Measurements from ENCODE around the gene HM13.

Gene HM13

DNA sequence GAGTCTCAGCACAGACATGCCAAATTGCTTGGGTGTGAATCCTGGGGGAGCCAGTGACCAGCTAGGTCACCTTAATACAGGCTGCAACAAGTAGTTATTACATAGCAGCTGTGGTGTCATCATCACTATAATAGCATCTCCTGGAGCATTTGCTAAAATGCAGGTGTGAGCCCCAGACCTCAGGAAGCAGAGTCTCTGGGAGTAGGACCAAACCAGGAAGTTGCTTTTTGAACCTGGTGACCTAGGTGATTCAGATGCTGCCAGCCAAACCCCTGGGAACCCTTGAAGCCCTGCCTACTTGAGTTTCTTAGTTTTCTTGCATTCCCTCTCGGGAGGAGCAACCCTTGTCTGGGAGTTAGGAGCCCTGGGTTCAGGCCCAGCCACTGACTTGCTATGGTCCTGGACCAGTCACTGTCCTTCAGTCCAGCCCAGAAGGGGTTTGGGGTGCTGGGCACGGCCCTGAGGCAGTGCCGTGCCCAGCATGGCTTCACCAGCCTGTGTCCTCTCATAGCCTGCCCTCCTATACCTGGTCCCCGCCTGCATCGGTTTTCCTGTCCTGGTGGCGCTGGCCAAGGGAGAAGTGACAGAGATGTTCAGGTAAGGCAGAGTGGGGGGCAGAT lies 51.6 kb downstream of the HM13 start:
- H2AFZ ChIP-seq (ENCODE audit: low read length), result no peak overlapping the region
- no peaks in the 10 kb centered on the region for H3K4me1 ChIP-seq (ENCODE audit: control insufficient read depth in 2 of 2, insufficient read depth in 1 of 2, low read depth in 1 of 2, low read length in 2 of 2)
- no peak overlapping the region for H3K27ac ChIP-seq (replicated peaks; ENCODE audit: low read length)
- H3K4me2 ChIP-seq (ENCODE audit: insufficient read depth, low read length, poor library complexity, severe bottlenecking), result no peak overlapping the region
- no peak for DNase-seq (ENCODE audit: low spot score)
- no peak overlapping the region for H2BK12ac ChIP-seq (ENCODE audit: low read length)
- H3K9ac ChIP-seq (ENCODE audit: low read depth, low read length, poor library complexity), result no peak overlapping the region
- no peaks in the 10 kb centered on the region for H3K9me3 ChIP-seq (replicated peaks in 1 of 2; ENCODE audit: control insufficient read depth in 2 of 2, insufficient read depth in 1 of 2, low read depth in 1 of 2, low read length in 2 of 2)
- no peak overlapping the region for H3K4me3 ChIP-seq (ENCODE audit: low read length in 2 of 2)
- peaks cover 40 to 81% of the 10 kb centered on the region in 2 donors for H3K36me3 ChIP-seq (replicated peaks in 1 of 2; ENCODE audit: control insufficient read depth in 2 of 2, insufficient read depth in 2 of 2, low read length in 2 of 2)
- no CpG with 5 or more reads among the region's 6 CpGs for WGBS, 2 donors (ENCODE audit: extremely low coverage in 2 of 2, insufficient read length in 2 of 2, insufficient replicate concordance in 1 of 2)
- H3K14ac ChIP-seq (ENCODE audit: low read length), result no peak overlapping the region
- H2BK5ac ChIP-seq (ENCODE audit: low read length), result no peak overlapping the region
- no peak overlapping the region for H2AK5ac ChIP-seq (ENCODE audit: low read depth, low read length)
- no peak overlapping the region for H4K91ac ChIP-seq (ENCODE audit: low read depth, low read length, poor library complexity)
- H2BK120ac ChIP-seq (ENCODE audit: low read depth, low read length), result no peak overlapping the region
- no peaks in the 10 kb centered on the region for H3K27me3 ChIP-seq (ENCODE audit: control insufficient read depth in 3 of 3, insufficient read depth in 3 of 3, low read depth in 1 of 3, low read length in 3 of 3)
- no peak overlapping the region for H3K18ac ChIP-seq (ENCODE audit: low read length)
- H3K79me1 ChIP-seq (ENCODE audit: low read depth, low read length), result no peaks in the 10 kb centered on the region
- H2BK15ac ChIP-seq (ENCODE audit: low read length), result no peak overlapping the region
- H4K8ac ChIP-seq (ENCODE audit: low read depth, low read length), result no peak overlapping the region
- H3K23ac ChIP-seq (ENCODE audit: low read depth, low read length, poor library complexity), result no peak overlapping the region
- no peak overlapping the region for H3K4ac ChIP-seq (ENCODE audit: low read length)

DNA sequence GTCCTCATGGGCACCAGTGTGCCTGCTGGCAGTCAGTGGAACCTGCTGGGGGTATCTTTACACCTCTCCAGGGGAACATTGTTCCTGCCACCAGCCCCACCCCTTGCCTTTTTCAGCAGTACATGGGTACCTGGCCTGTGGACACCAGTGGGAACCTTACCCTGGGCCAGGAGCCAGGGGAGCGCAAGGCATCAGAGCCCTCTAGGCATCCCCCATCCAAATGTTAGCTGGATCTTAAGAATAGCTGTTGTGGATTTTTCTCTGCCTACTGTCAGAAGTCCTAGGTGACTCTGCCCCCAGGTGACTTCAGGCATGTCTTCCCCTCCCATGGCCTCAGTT lies 52.0 kb downstream of the HM13 start:
- Histone ChIP-seq H3K27ac (replicated peaks; ENCODE audit: low read length) (no peak overlapping the region), H2AFZ (ENCODE audit: low read length) (no peak overlapping the region), H2AK5ac (ENCODE audit: low read depth, low read length) (no peak overlapping the region), H3K4me2 (ENCODE audit: insufficient read depth, low read length, poor library complexity, severe bottlenecking) (no peak overlapping the region), H3K4me1 (ENCODE audit: control insufficient read depth in 2 of 2, insufficient read depth in 1 of 2, low read depth in 1 of 2, low read length in 2 of 2) (no peaks in the 10 kb centered on the region), H3K27me3 (ENCODE audit: control insufficient read depth in 3 of 3, insufficient read depth in 3 of 3, low read depth in 1 of 3, low read length in 3 of 3) (no peaks in the 10 kb centered on the region), H2BK12ac (ENCODE audit: low read length) (no peak overlapping the region), H3K4me3 (ENCODE audit: low read length in 2 of 2) (no peak overlapping the region), H2BK15ac (ENCODE audit: low read length) (no peak overlapping the region), H3K36me3 (replicated peaks in 1 of 2; ENCODE audit: control insufficient read depth in 2 of 2, insufficient read depth in 2 of 2, low read length in 2 of 2) (peaks cover 39 to 76% of the 10 kb centered on the region in 2 donors), H3K18ac (ENCODE audit: low read length) (no peak overlapping the region), H3K9ac (ENCODE audit: low read depth, low read length, poor library complexity) (no peak overlapping the region), H4K8ac (ENCODE audit: low read depth, low read length) (no peak overlapping the region), H2BK120ac (ENCODE audit: low read depth, low read length) (no peak overlapping the region), H3K79me1 (ENCODE audit: low read depth, low read length) (no peaks in the 10 kb centered on the region), H3K14ac (ENCODE audit: low read length) (no peak overlapping the region), H3K23ac (ENCODE audit: low read depth, low read length, poor library complexity) (peak overlapping the region; percentile 1), H2BK5ac (ENCODE audit: low read length) (peak overlapping the region; percentile 49), H4K91ac (ENCODE audit: low read depth, low read length, poor library complexity) (no peak overlapping the region), H3K4ac (ENCODE audit: low read length) (no peak overlapping the region), H3K9me3 (replicated peaks in 1 of 2; ENCODE audit: control insufficient read depth in 2 of 2, insufficient read depth in 1 of 2, low read depth in 1 of 2, low read length in 2 of 2) (no peaks in the 10 kb centered on the region)
- no peak for DNase-seq (ENCODE audit: low spot score)
- no CpG with 5 or more reads among the region's 1 CpG for WGBS, 2 donors (ENCODE audit: extremely low coverage in 2 of 2, insufficient read length in 2 of 2, insufficient replicate concordance in 1 of 2)

- no peak overlapping the region for H3K4ac ChIP-seq (ENCODE audit: low read length)
- H4K91ac ChIP-seq (ENCODE audit: low read depth, low read length, poor library complexity), result no peak overlapping the region
- no peaks in the 10 kb centered on the region for H3K79me1 ChIP-seq (ENCODE audit: low read depth, low read length)
- no peak overlapping the region for H3K9ac ChIP-seq (ENCODE audit: low read depth, low read length, poor library complexity)
- no peak overlapping the region for H3K4me3 ChIP-seq (ENCODE audit: low read length in 2 of 2)
- H3K18ac ChIP-seq (ENCODE audit: low read length), result no peak overlapping the region
- H3K27ac ChIP-seq (replicated peaks; ENCODE audit: low read length), result no peak overlapping the region
- H3K4me2 ChIP-seq (ENCODE audit: insufficient read depth, low read length, poor library complexity, severe bottlenecking), result no peak overlapping the region
- DNase-seq (ENCODE audit: low spot score), result no peak
- H2AK5ac ChIP-seq (ENCODE audit: low read depth, low read length), result no peak overlapping the region
- no peak overlapping the region for H2BK120ac ChIP-seq (ENCODE audit: low read depth, low read length)
- no peak overlapping the region for H4K8ac ChIP-seq (ENCODE audit: low read depth, low read length)
- no peak overlapping the region for H2BK12ac ChIP-seq (ENCODE audit: low read length)
- no peaks in the 10 kb centered on the region for H3K9me3 ChIP-seq (replicated peaks in 1 of 2; ENCODE audit: control insufficient read depth in 2 of 2, insufficient read depth in 1 of 2, low read depth in 1 of 2, low read length in 2 of 2)
- H3K4me1 ChIP-seq (ENCODE audit: control insufficient read depth in 2 of 2, insufficient read depth in 1 of 2, low read depth in 1 of 2, low read length in 2 of 2), result no peaks in the 10 kb centered on the region
- peak overlapping the region; percentile 18 for H3K23ac ChIP-seq (ENCODE audit: low read depth, low read length, poor library complexity)
- peak overlapping the region; percentile 49 for H2BK5ac ChIP-seq (ENCODE audit: low read length)
- peaks cover 33 to 71% of the 10 kb centered on the region in 2 donors for H3K36me3 ChIP-seq (replicated peaks in 1 of 2; ENCODE audit: control insufficient read depth in 2 of 2, insufficient read depth in 2 of 2, low read length in 2 of 2)
- H2BK15ac ChIP-seq (ENCODE audit: low read length), result no peak overlapping the region
- H3K14ac ChIP-seq (ENCODE audit: low read length), result peak overlapping the region; percentile 25
- H3K27me3 ChIP-seq (ENCODE audit: control insufficient read depth in 3 of 3, insufficient read depth in 3 of 3, low read depth in 1 of 3, low read length in 3 of 3), result no peaks in the 10 kb centered on the region
- WGBS, 2 donors (ENCODE audit: extremely low coverage in 2 of 2, insufficient read length in 2 of 2, insufficient replicate concordance in 1 of 2), result no CpG with 5 or more reads among the region's 14 CpGs
- H2AFZ ChIP-seq (ENCODE audit: low read length), result no peak overlapping the region
These were observed 52.6 kb downstream of the HM13 start for GRCh38 chr20:31566658-31567379.

DNA sequence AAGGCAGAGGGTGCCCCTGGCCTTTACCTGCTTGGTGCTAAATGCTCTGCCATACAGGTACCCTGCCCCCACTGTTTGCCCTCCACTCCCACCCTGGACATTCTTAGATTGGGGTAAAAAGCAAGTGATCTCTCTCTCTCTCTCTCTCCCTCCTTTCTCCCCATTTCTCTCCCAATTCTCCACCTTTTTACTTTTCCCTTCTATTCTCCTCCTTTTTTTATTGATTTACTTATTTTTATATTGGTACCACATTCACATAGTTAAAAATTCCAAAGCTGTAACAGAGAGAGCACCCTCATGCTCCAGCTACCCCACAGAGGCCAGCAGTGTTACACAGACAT lies 53.1 kb downstream of the HM13 start:
- H3K14ac ChIP-seq (ENCODE audit: low read length), result peak overlapping the region; percentile 25
- H3K9ac ChIP-seq (ENCODE audit: low read depth, low read length, poor library complexity), result no peak overlapping the region
- H2BK5ac ChIP-seq (ENCODE audit: low read length), result peak overlapping the region; percentile 49
- no peak overlapping the region for H4K8ac ChIP-seq (ENCODE audit: low read depth, low read length)
- DNase-seq (ENCODE audit: low spot score), result no peak
- H3K4me1 ChIP-seq (ENCODE audit: control insufficient read depth in 2 of 2, insufficient read depth in 1 of 2, low read depth in 1 of 2, low read length in 2 of 2), result peaks cover 2 to 3% of the 10 kb centered on the region in 2 donors
- H2AK5ac ChIP-seq (ENCODE audit: low read depth, low read length), result no peak overlapping the region
- H3K9me3 ChIP-seq (replicated peaks in 1 of 2; ENCODE audit: control insufficient read depth in 2 of 2, insufficient read depth in 1 of 2, low read depth in 1 of 2, low read length in 2 of 2), result no peaks in the 10 kb centered on the region
- H2BK15ac ChIP-seq (ENCODE audit: low read length), result no peak overlapping the region
- H2BK120ac ChIP-seq (ENCODE audit: low read depth, low read length), result no peak overlapping the region
- H3K4ac ChIP-seq (ENCODE audit: low read length), result no peak overlapping the region
- no peak overlapping the region for H2AFZ ChIP-seq (ENCODE audit: low read length)
- H2BK12ac ChIP-seq (ENCODE audit: low read length), result no peak overlapping the region
- no peaks in the 10 kb centered on the region for H3K27me3 ChIP-seq (ENCODE audit: control insufficient read depth in 3 of 3, insufficient read depth in 3 of 3, low read depth in 1 of 3, low read length in 3 of 3)
- no peak overlapping the region for H4K91ac ChIP-seq (ENCODE audit: low read depth, low read length, poor library complexity)
- H3K18ac ChIP-seq (ENCODE audit: low read length), result no peak overlapping the region
- peaks cover 28 to 65% of the 10 kb centered on the region in 2 donors for H3K36me3 ChIP-seq (replicated peaks in 1 of 2; ENCODE audit: control insufficient read depth in 2 of 2, insufficient read depth in 2 of 2, low read length in 2 of 2)
- no peak overlapping the region for H3K4me3 ChIP-seq (ENCODE audit: low read length in 2 of 2)
- no peaks in the 10 kb centered on the region for H3K79me1 ChIP-seq (ENCODE audit: low read depth, low read length)
- H3K27ac ChIP-seq (replicated peaks; ENCODE audit: low read length), result no peak overlapping the region
- H3K4me2 ChIP-seq (ENCODE audit: insufficient read depth, low read length, poor library complexity, severe bottlenecking), result no peak overlapping the region
- H3K23ac ChIP-seq (ENCODE audit: low read depth, low read length, poor library complexity), result no peak overlapping the region
